Upper lobe of left lung (tissue), 6 donors: ENCODE data around the gene SASH3. TPM values are rescaled to one million over a fixed set of nuclear protein-coding genes. Genes with fewer than 3 reads are reported as not detected.

Experiments used
- ATAC-seq, 2 donors: fragments of 200-7000 bp; cut with Tn5 transposase; one replicate each; pipeline ENCODE4 v1.9.1; 2022; ENCODE audit warnings: mild to moderate bottlenecking in 2 of 2, moderate library complexity in 2 of 2; ENCODE audit not compliant: low FRiP score in 2 of 2
- DNase-seq, 2 donors: peaks; one replicate each; pipeline ENCODE4 v3.0.0-alpha.2; 2019 to 2020
- H3K27ac ChIP-seq, 4 donors: fragments of 200-600 bp; sonication (generic); one replicate each; pipeline ENCODE4 v1.5.1; 2016 to 2019
- H3K27me3 ChIP-seq, 4 donors: fragments of 200-600 bp; sonication (generic); one replicate each; pipeline ENCODE4 v1.5.1; 2017 to 2019
- H3K36me3 ChIP-seq, 4 donors: fragments of 200-600 bp; sonication (generic); one replicate each; pipeline ENCODE4 v1.5.1; 2016 to 2019
- H3K4me1 ChIP-seq, 4 donors: fragments of 200-600 bp; sonication (generic); one replicate each; pipeline ENCODE4 v1.5.1; 2018 to 2019
- H3K4me3 ChIP-seq, 4 donors: fragments of 200-600 bp; sonication (generic); one replicate each; pipeline ENCODE4 v1.5.1; 2017 to 2019; ENCODE audit warnings: mild to moderate bottlenecking in 2 of 4, moderate library complexity in 1 of 4
- H3K9me3 ChIP-seq, 4 donors: fragments of 200-600 bp; sonication (generic); one replicate each; pipeline ENCODE4 v1.5.1; 2018 to 2019
- EP300 ChIP-seq, 4 donors: sonication (generic); formaldehyde crosslinking; IDR thresholded peaks; one replicate each; pipeline ENCODE4 v1.5.1; 2017; ENCODE audit warnings: antibody characterized with exemption in 4 of 4, control low read depth in 2 of 4
- POLR2A ChIP-seq, 4 donors: fragments of 450-650 bp; IDR thresholded peaks; one replicate each; pipeline ENCODE4 v1.5.1; 2016 to 2017; ENCODE audit warnings: antibody characterized with exemption in 4 of 4, mild to moderate bottlenecking in 2 of 4
- POLR2AphosphoS5 ChIP-seq, 2 donors: sonication (generic); formaldehyde crosslinking; IDR thresholded peaks; one replicate each; pipeline ENCODE4 v1.5.1; 2017; ENCODE audit warnings: antibody characterized with exemption in 2 of 2
- WGBS, 2 donors: methylation state at CpG; one replicate each; pipeline ENCODE4 v1.1.5; 2017 to 2018; 5-methylcytosine and 5-hydroxymethylcytosine counted together
- total RNA-seq, 6 donors: library from RNA; depleted of rRNA in 4 of 6; stranded (reverse); fragments of >200 nt in 4 of 6; gene quantifications; one replicate each; pipeline versions ENCODE4 v1.1.0 to v1.2.1, GENCODE V29; 2016 to 2021
- TF ChIP-seq, protein P1 (sequence below), 6 experiments: fragments of 450-650 bp in 4 of 6; fragments of 200-600 bp in 2 of 6; sonication (generic) in 2 of 6; IDR thresholded peaks; one replicate each; pipeline ENCODE4 v1.5.1; 2016 to 2019; ENCODE audit warnings: antibody characterized with exemption in 6 of 6
- donor health status: DM: no; HTN: no; CAD: no; lungs with moderate emphysema.
- donor health status: DM: no; HTN: yes; CAD: no; lungs with severe emphysema.

SASH3 gene
- total RNA-seq, 6 donors from 2014 or later = 21.5 to 60.3 (median 37.9) TPM

- TF ChIP-seq EP300 (IDR thresholded peaks at IDR 0.05) = no peak
- no peak for TF ChIP-seq POLR2A (IDR thresholded peaks at IDR 0.05)
- ATAC-seq (no peak), DNase-seq (no peak)
- WGBS, 2 donors = 70 to 94% methylated on average over 2 of the region's 2 CpGs
- H3K4me1 ChIP-seq = no peaks in the 10 kb centered on the region
- no peak overlapping the region for H3K4me3 ChIP-seq
- no peak overlapping the region for H3K27ac ChIP-seq
- H3K36me3 ChIP-seq = peaks cover 0 to 8% (median 0%) of the 10 kb centered on the region in 4 donors
- H3K27me3 ChIP-seq = no peaks in the 10 kb centered on the region
- no peaks in the 10 kb centered on the region for H3K9me3 ChIP-seq
Observed at GRCh38 chrX:129818123-129818522, 38.4 kb downstream of the SASH3 start.

- ATAC-seq (peak in 1 of 2 donors; percentile 53), DNase-seq (peak in 1 of 2 donors; percentile 26)
- 42 to 66% methylated on average over 2 of the region's 2 CpGs for WGBS, 2 donors
- Histone ChIP-seq H3K4me1 (no peaks in the 10 kb centered on the region), H3K9me3 (no peaks in the 10 kb centered on the region), H3K27me3 (no peaks in the 10 kb centered on the region), H3K27ac (no peak overlapping the region), H3K36me3 (peaks cover 0 to 8% (median 2%) of the 10 kb centered on the region in 4 donors), H3K4me3 (no peak overlapping the region)
- TF ChIP-seq EP300 (IDR thresholded peaks at IDR 0.05) (no peak), POLR2A (IDR thresholded peaks at IDR 0.05) (no peak), POLR2AphosphoS5 (IDR thresholded peaks at IDR 0.05) (no peak)
- TF ChIP-seq, protein P1, sequence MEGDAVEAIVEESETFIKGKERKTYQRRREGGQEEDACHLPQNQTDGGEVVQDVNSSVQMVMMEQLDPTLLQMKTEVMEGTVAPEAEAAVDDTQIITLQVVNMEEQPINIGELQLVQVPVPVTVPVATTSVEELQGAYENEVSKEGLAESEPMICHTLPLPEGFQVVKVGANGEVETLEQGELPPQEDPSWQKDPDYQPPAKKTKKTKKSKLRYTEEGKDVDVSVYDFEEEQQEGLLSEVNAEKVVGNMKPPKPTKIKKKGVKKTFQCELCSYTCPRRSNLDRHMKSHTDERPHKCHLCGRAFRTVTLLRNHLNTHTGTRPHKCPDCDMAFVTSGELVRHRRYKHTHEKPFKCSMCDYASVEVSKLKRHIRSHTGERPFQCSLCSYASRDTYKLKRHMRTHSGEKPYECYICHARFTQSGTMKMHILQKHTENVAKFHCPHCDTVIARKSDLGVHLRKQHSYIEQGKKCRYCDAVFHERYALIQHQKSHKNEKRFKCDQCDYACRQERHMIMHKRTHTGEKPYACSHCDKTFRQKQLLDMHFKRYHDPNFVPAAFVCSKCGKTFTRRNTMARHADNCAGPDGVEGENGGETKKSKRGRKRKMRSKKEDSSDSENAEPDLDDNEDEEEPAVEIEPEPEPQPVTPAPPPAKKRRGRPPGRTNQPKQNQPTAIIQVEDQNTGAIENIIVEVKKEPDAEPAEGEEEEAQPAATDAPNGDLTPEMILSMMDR (IDR thresholded peaks at IDR 0.05) = peak; percentile 29 to 52 (median 40)
Observed at GRCh38 chrX:129823115-129823514, 43.4 kb downstream of the SASH3 start.

GRCh38 chrX:129823522-129823921 lies 43.8 kb downstream of the SASH3 start:
- WGBS, 2 donors = 80 to 86% methylated on average over 2 to 6 of the region's 6 CpGs
- no peaks in the 10 kb centered on the region for H3K27me3 ChIP-seq
- H3K9me3 ChIP-seq = no peaks in the 10 kb centered on the region
- peaks cover 0 to 9% (median 2%) of the 10 kb centered on the region in 4 donors for H3K36me3 ChIP-seq
- H3K4me3 ChIP-seq = no peak overlapping the region
- no peak overlapping the region for H3K27ac ChIP-seq
- ATAC-seq = no peak
- no peak for DNase-seq
- H3K4me1 ChIP-seq = no peaks in the 10 kb centered on the region
- TF ChIP-seq EP300 (IDR thresholded peaks at IDR 0.05) (no peak), POLR2AphosphoS5 (IDR thresholded peaks at IDR 0.05) (no peak), POLR2A (IDR thresholded peaks at IDR 0.05) (no peak)
- TF ChIP-seq, protein P1 (IDR thresholded peaks at IDR 0.05) = no peak

DNA sequence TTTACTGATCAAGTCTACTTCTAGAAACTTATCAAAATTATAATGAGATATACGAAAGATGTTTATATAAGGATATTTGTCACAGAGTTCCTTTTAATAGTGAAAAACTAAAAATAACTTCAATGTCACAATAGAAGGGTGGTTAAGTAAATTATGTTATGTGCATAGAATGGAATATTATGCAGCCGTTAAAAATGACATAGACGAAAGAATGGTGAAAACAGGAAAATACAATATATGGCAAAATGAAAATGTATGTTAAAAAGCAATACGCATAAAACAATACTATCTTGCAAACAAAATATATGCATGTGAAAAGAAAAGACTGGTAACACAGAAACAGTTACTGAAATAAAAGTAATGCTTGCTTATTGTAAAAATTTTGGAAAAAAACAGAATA lies 44.9 kb downstream of the SASH3 start:
- Histone ChIP-seq H3K4me3 (no peak overlapping the region), H3K9me3 (no peaks in the 10 kb centered on the region), H3K4me1 (no peaks in the 10 kb centered on the region), H3K27me3 (no peaks in the 10 kb centered on the region), H3K27ac (no peak overlapping the region), H3K36me3 (peaks cover 0 to 13% (median 2%) of the 10 kb centered on the region in 4 donors)
- no peak for DNase-seq
- no peak for ATAC-seq
- 93 to 96% methylated on average over 4 of the region's 4 CpGs for WGBS, 2 donors
- TF ChIP-seq POLR2AphosphoS5 (IDR thresholded peaks at IDR 0.05) (no peak), EP300 (IDR thresholded peaks at IDR 0.05) (no peak), POLR2A (IDR thresholded peaks at IDR 0.05) (no peak)
- TF ChIP-seq, protein P1 (IDR thresholded peaks at IDR 0.05) = no peak

DNA sequence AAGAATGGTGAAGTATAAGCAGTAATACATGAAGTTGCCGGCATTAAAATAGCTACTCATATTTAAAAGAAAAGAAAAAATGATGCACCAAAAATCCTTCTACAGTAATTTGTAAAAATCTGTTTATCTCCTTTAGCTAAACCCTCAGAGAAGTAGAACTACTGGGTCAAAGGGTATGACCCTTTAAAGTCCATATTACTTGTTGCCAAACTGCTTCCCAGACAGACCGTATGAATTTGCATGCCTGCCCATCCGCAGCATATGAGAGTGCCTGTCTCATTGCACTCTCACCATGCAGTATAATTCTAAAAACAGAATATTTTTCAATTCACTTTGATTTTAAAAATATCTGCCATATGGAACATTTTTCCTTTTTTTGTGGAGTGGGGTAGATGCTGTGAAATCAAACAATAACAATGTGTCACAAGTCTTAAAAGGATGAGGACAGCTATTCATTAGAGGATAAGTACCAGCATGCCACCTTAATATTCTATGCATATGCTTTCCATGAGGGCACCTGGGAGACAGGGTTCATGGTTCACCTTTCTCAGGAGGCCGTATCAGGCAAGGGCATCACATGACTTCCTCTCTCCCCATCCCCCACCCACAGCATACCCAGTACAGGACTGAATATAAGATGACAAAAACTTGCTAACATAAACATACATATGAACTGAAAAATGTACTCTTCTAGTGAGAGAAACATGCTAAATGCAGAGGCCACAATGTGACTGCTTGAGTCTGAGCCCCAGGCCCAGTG lies 46.2 kb downstream of the SASH3 start:
- H3K27me3 ChIP-seq = no peaks in the 10 kb centered on the region
- no peaks in the 10 kb centered on the region for H3K4me1 ChIP-seq
- no peak overlapping the region for H3K4me3 ChIP-seq
- 62 to 63% methylated on average over 3 to 4 of the region's 4 CpGs for WGBS, 2 donors
- TF ChIP-seq POLR2AphosphoS5 (IDR thresholded peaks at IDR 0.05) (no peak), EP300 (IDR thresholded peaks at IDR 0.05) (no peak), POLR2A (IDR thresholded peaks at IDR 0.05) (no peak)
- TF ChIP-seq, protein P1 (IDR thresholded peaks at IDR 0.05) = no peak
- H3K36me3 ChIP-seq = peaks cover 0 to 13% (median 2%) of the 10 kb centered on the region in 4 donors
- peak overlapping the region in 1 of 4 donors; percentile 11 for H3K27ac ChIP-seq
- DNase-seq (no peak), ATAC-seq (no peak)
- no peaks in the 10 kb centered on the region for H3K9me3 ChIP-seq
